ENCODE results near the gene FGD4. TPM values are rescaled to one million over a fixed set of nuclear protein-coding genes. Genes with fewer than 3 reads are reported as not detected.

The FGD4 gene
- total and polyA plus RNA-seq, 3 experiments from 2014 or later = 0.64 to 1.4 (median 1.4) TPM

GRCh38 chr12:32681272-32681671, 281.9 kb downstream of the FGD4 start:
- peaks cover 0 to 1% of the 10 kb centered on the region in 2 donors for H3K27me3 Mint-ChIP-seq
- Histone ChIP-seq H3K4me3 (ENCODE audit: low read length) (no peak overlapping the region), H3K36me3 (ENCODE audit: insufficient read depth, low read length) (no peaks in the 10 kb centered on the region), H3K9me3 (ENCODE audit: low read length) (no peaks in the 10 kb centered on the region), H3K4me1 (ENCODE audit: insufficient read depth, low read length) (peaks cover 15% of the 10 kb centered on the region), H3K27ac (ENCODE audit: low read depth, low read length) (peak overlapping the region; percentile 11), H3K27me3 (ENCODE audit: insufficient read depth, low read length, poor library complexity, severe bottlenecking) (no peaks in the 10 kb centered on the region)
- POLR2A ChIA-PET = no interaction called here
- peak overlapping the region in 3 of 7 donors; percentile 25 to 72 (median 51) for H3K4me3 Mint-ChIP-seq
- H3K9me3 Mint-ChIP-seq = no peaks in the 10 kb centered on the region
- peaks cover 31 to 42% (median 32%) of the 10 kb centered on the region in 3 donors for H3K4me1 Mint-ChIP-seq
- H3K27ac Mint-ChIP-seq = no peak overlapping the region
- peaks cover 3 to 17% (median 5%) of the 10 kb centered on the region in 3 donors for H3K36me3 Mint-ChIP-seq
- CTCF ChIA-PET = no interaction called here
- DNase-seq = no peak

DNA sequence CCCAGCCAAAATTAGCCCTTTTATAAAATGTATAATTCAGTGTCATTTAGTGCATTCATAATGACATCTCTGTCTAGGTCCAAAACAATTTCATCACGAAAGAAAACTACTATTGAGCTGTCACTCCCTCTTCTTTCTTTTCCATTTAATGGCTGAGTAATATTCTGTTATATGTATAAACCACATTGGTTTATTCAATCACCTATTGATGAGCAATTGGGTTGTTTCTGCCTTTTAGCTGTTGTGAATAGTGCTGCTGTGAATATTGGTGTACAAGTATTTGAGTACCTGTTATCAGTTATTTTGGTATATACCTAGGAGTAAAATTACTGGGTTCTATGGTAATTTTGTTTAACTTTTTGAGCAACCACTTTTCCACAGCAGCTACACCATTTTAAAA, 287.0 kb downstream of the FGD4 start:
- H3K4me3 ChIP-seq (ENCODE audit: low read length) = no peak overlapping the region
- no peaks in the 10 kb centered on the region for H3K9me3 ChIP-seq (ENCODE audit: low read length)
- H3K27me3 Mint-ChIP-seq = no peaks in the 10 kb centered on the region
- H3K36me3 Mint-ChIP-seq = peaks cover 3 to 16% (median 6%) of the 10 kb centered on the region in 3 donors
- peaks cover 6% of the 10 kb centered on the region for H3K4me1 ChIP-seq (ENCODE audit: insufficient read depth, low read length)
- no peaks in the 10 kb centered on the region for H3K27me3 ChIP-seq (ENCODE audit: insufficient read depth, low read length, poor library complexity, severe bottlenecking)
- ChIA-PET POLR2A (no interaction called here), CTCF (no interaction called here)
- H3K36me3 ChIP-seq (ENCODE audit: insufficient read depth, low read length) = no peaks in the 10 kb centered on the region
- DNase-seq = no peak
- no peaks in the 10 kb centered on the region for H3K9me3 Mint-ChIP-seq
- H3K4me3 Mint-ChIP-seq = no peak overlapping the region
- H3K4me1 Mint-ChIP-seq = peaks cover 34 to 64% (median 50%) of the 10 kb centered on the region in 3 donors
- H3K27ac ChIP-seq (ENCODE audit: low read depth, low read length) = no peak overlapping the region
- no peak overlapping the region for H3K27ac Mint-ChIP-seq

- DNase-seq = no peak
- H3K27ac ChIP-seq (ENCODE audit: low read depth, low read length) = no peak overlapping the region
- H3K36me3 ChIP-seq (ENCODE audit: insufficient read depth, low read length) = no peaks in the 10 kb centered on the region
- Mint-ChIP-seq H3K4me1 (peaks cover 31 to 72% (median 67%) of the 10 kb centered on the region in 3 donors), H3K27me3 (no peaks in the 10 kb centered on the region), H3K27ac (peak overlapping the region in 1 of 8 donors; percentile 7), H3K36me3 (peaks cover 3 to 15% (median 4%) of the 10 kb centered on the region in 3 donors), H3K9me3 (no peaks in the 10 kb centered on the region), H3K4me3 (no peak overlapping the region)
- H3K4me1 ChIP-seq (ENCODE audit: insufficient read depth, low read length) = peaks cover 6% of the 10 kb centered on the region
- H3K9me3 ChIP-seq (ENCODE audit: low read length) = no peaks in the 10 kb centered on the region
- POLR2A ChIA-PET = no interaction called here
- H3K27me3 ChIP-seq (ENCODE audit: insufficient read depth, low read length, poor library complexity, severe bottlenecking) = no peaks in the 10 kb centered on the region
- H3K4me3 ChIP-seq (ENCODE audit: low read length) = no peak overlapping the region
- CTCF ChIA-PET = no interaction called here
These were observed 289.4 kb downstream of the FGD4 start for GRCh38 chr12:32688786-32689185.

DNA sequence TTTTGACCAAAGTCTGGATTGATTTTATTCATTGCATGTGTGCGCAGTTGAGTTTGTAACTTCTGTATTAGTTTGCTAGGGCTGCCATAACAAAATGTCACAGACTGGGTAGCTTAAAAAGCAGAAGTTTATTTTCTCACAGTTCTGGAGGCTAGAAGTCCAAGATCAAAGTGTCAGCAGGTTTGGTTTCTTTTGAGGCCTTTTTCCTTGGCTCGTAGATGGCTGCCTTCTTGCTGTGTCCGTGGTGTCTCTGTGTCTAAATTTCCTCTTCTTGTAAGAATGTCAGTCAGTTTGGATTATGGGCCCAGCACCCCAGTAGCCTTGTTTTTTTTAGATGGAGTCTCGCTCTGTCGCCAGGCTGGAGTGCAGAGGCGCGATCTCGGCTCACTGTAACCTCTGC, 291.6 kb downstream of the FGD4 start:
- Histone ChIP-seq H3K4me3 (ENCODE audit: low read length) (no peak overlapping the region), H3K9me3 (ENCODE audit: low read length) (no peaks in the 10 kb centered on the region), H3K4me1 (ENCODE audit: insufficient read depth, low read length) (peaks cover 6% of the 10 kb centered on the region), H3K27ac (ENCODE audit: low read depth, low read length) (no peak overlapping the region), H3K36me3 (ENCODE audit: insufficient read depth, low read length) (no peaks in the 10 kb centered on the region), H3K27me3 (ENCODE audit: insufficient read depth, low read length, poor library complexity, severe bottlenecking) (no peaks in the 10 kb centered on the region)
- no peak for DNase-seq
- Mint-ChIP-seq H3K4me1 (peaks cover 28 to 83% (median 74%) of the 10 kb centered on the region in 3 donors), H3K4me3 (no peak overlapping the region), H3K27me3 (no peaks in the 10 kb centered on the region), H3K36me3 (peaks cover 0 to 11% (median 5%) of the 10 kb centered on the region in 3 donors), H3K9me3 (no peaks in the 10 kb centered on the region), H3K27ac (no peak overlapping the region)
- ChIA-PET POLR2A (no interaction called here), CTCF (no interaction called here)

DNA sequence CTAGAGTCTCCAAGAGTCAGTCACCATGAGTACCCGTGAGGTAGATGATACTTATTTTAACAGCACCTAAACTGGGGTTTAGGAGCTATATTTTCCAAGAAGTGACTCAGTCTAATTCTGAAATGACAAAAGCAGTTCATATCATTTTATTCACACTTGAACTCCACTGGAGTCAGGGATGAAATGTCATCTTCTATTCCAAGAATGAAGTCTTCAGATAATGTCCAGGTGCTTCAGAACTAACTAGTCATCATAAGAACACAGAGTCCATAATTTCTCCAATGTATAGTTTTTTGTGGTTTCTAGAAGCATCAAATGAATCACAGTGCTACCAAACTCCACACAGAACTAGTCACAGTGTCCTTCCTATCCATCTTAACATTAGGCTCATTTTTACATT, 293.0 kb downstream of the FGD4 start:
- Mint-ChIP-seq H3K4me1 (peaks cover 22 to 75% (median 64%) of the 10 kb centered on the region in 3 donors), H3K27ac (no peak overlapping the region), H3K9me3 (no peaks in the 10 kb centered on the region), H3K27me3 (no peaks in the 10 kb centered on the region), H3K4me3 (no peak overlapping the region), H3K36me3 (peaks cover 0 to 5% (median 3%) of the 10 kb centered on the region in 3 donors)
- peaks cover 6% of the 10 kb centered on the region for H3K4me1 ChIP-seq (ENCODE audit: insufficient read depth, low read length)
- H3K36me3 ChIP-seq (ENCODE audit: insufficient read depth, low read length) = no peaks in the 10 kb centered on the region
- no peak for DNase-seq
- ChIA-PET POLR2A (no interaction called here), CTCF (interaction anchor here (0.6 kb wide), 1 partner anchor 642 kb away, joined by 3 read pairs; no protein-coding TSS in a partner anchor)
- no peaks in the 10 kb centered on the region for H3K9me3 ChIP-seq (ENCODE audit: low read length)
- no peak overlapping the region for H3K27ac ChIP-seq (ENCODE audit: low read depth, low read length)
- H3K4me3 ChIP-seq (ENCODE audit: low read length) = no peak overlapping the region
- no peaks in the 10 kb centered on the region for H3K27me3 ChIP-seq (ENCODE audit: insufficient read depth, low read length, poor library complexity, severe bottlenecking)

GRCh38 chr12:32693036-32693435, 293.7 kb downstream of the FGD4 start:
- Mint-ChIP-seq H3K9me3 (no peaks in the 10 kb centered on the region), H3K4me1 (peaks cover 19 to 75% (median 61%) of the 10 kb centered on the region in 3 donors), H3K4me3 (no peak overlapping the region), H3K36me3 (peaks cover 0 to 7% (median 3%) of the 10 kb centered on the region in 3 donors), H3K27ac (no peak overlapping the region), H3K27me3 (no peaks in the 10 kb centered on the region)
- Histone ChIP-seq H3K27ac (ENCODE audit: low read depth, low read length) (no peak overlapping the region), H3K4me1 (ENCODE audit: insufficient read depth, low read length) (peaks cover 5% of the 10 kb centered on the region), H3K9me3 (ENCODE audit: low read length) (no peaks in the 10 kb centered on the region), H3K36me3 (ENCODE audit: insufficient read depth, low read length) (no peaks in the 10 kb centered on the region), H3K4me3 (ENCODE audit: low read length) (no peak overlapping the region), H3K27me3 (ENCODE audit: insufficient read depth, low read length, poor library complexity, severe bottlenecking) (no peaks in the 10 kb centered on the region)
- no peak for DNase-seq
- ChIA-PET POLR2A (interaction anchor here (0.7 kb wide), 1 partner anchor 136 kb away, joined by 3 read pairs; no protein-coding TSS in a partner anchor), CTCF (no interaction called here)

Data from CD8-positive, alpha-beta memory T cell (primary cell).